HL-60 (cell line): ENCODE data around the gene ZBTB34.

ENCODE experiments used
- GABPA ChIP-seq: IDR thresholded peaks from 2 replicates; pipeline ENCODE4 v1.6.1; 2012; ENCODE audit warnings: low read depth
- POLR2AphosphoS5 ChIP-seq: IDR thresholded peaks from 2 replicates; pipeline ENCODE4 v1.6.1; 2012; ENCODE audit warnings: low read depth
- SPI1 ChIP-seq: IDR thresholded peaks from 2 replicates; pipeline ENCODE4 v1.6.1; 2012; ENCODE audit warnings: low read depth, mild to moderate bottlenecking, borderline replicate concordance
- TF ChIP-seq, protein P1 (sequence below): IDR thresholded peaks from one replicate; pipeline ENCODE4 v1.5.1; 2011; ENCODE audit warnings: low read length, control low read depth, inconsistent platforms; ENCODE audit not compliant: insufficient read depth

DNA sequence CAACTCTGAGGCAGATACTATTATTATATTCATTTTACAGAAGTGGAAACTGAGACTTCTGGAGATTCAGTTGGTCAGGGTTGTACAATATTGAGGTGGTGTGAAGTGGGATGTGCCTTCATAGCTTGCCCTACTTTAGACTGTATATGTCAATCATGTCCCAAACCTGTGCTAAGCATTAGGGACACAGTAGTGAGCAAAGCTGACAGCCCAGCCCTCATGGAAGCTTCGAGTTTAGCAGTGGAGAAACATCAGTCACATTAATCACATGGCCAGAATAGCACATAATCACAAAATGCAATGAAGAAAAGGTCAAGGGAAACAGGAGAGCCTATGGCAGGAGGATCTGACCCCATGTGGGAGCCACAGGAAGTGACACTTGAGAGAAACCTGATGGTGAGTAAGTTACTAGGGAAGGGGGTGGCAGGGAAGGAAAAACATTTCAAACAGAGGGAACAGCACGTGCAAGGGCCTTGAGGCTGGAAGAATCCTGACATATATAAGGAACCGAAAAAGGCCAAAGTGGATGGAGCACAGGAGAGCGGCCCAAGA lies 33.7 kb downstream of the ZBTB34 start:
- TF ChIP-seq, protein P1, sequence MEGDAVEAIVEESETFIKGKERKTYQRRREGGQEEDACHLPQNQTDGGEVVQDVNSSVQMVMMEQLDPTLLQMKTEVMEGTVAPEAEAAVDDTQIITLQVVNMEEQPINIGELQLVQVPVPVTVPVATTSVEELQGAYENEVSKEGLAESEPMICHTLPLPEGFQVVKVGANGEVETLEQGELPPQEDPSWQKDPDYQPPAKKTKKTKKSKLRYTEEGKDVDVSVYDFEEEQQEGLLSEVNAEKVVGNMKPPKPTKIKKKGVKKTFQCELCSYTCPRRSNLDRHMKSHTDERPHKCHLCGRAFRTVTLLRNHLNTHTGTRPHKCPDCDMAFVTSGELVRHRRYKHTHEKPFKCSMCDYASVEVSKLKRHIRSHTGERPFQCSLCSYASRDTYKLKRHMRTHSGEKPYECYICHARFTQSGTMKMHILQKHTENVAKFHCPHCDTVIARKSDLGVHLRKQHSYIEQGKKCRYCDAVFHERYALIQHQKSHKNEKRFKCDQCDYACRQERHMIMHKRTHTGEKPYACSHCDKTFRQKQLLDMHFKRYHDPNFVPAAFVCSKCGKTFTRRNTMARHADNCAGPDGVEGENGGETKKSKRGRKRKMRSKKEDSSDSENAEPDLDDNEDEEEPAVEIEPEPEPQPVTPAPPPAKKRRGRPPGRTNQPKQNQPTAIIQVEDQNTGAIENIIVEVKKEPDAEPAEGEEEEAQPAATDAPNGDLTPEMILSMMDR = no peak
- TF ChIP-seq SPI1 = no peak
- no peak for TF ChIP-seq POLR2AphosphoS5
- TF ChIP-seq GABPA = no peak
